ENCODE data around the gene TIPRL.

Gene TIPRL

DNA sequence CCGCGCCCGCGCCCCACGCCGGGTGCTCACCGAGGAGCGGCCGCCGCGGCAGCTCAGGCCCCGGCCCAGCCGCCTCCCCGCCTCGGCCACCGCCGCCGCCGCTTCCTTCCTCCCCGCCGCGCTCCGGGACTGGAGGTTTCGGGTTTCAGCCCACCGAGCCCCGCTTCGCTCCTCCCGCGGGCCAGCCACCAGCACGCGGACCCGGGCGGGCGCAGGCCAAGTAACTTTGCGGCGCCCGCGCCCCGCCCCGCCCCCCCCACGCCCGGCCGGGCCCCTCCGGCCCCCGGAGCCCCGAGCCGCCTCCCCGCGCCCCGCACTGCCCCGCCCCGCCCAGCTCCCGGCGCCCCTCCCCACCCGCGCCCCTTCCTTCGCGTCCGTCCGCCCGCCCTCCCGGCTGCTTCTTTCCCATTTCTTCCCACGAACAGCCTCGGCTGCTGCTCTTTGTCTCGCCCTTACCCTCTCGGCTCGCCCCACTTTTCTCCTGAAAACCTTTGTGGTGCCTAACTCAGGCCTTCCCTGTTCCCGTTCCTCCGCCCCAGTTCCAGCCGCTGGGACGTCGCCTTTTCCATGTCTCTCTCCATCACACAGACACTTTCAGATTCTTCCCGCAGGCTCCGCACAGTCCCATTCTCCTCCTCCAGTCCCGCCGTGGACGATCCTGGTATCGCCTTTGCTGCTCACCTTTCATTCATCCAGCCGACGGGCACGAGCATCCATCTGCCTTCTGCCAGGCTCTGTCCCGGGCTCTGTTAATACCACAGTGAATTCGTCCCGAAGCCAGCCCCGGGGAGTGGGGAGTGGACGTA, 41.9 kb upstream of the TIPRL start, which contains the start of gene GPR161:
Gene GPR161 (minus strand): TSS at position 222 of the 806 bp plus-strand sequence. CDS start 32,080 bp downstream, outside the sequence.
- peak within 1 kb of the TSS; percentile 74 for H3K4me3 ChIP-seq (replicated peaks; ENCODE audit: low read depth, low read length)
- TF ChIP-seq, protein P1, sequence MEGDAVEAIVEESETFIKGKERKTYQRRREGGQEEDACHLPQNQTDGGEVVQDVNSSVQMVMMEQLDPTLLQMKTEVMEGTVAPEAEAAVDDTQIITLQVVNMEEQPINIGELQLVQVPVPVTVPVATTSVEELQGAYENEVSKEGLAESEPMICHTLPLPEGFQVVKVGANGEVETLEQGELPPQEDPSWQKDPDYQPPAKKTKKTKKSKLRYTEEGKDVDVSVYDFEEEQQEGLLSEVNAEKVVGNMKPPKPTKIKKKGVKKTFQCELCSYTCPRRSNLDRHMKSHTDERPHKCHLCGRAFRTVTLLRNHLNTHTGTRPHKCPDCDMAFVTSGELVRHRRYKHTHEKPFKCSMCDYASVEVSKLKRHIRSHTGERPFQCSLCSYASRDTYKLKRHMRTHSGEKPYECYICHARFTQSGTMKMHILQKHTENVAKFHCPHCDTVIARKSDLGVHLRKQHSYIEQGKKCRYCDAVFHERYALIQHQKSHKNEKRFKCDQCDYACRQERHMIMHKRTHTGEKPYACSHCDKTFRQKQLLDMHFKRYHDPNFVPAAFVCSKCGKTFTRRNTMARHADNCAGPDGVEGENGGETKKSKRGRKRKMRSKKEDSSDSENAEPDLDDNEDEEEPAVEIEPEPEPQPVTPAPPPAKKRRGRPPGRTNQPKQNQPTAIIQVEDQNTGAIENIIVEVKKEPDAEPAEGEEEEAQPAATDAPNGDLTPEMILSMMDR (IDR thresholded peaks at IDR 0.05; ENCODE audit: low read length, missing control alignments) = no peak
- peak; percentile 31 for DNase-seq (ENCODE audit: low read depth)

DNA sequence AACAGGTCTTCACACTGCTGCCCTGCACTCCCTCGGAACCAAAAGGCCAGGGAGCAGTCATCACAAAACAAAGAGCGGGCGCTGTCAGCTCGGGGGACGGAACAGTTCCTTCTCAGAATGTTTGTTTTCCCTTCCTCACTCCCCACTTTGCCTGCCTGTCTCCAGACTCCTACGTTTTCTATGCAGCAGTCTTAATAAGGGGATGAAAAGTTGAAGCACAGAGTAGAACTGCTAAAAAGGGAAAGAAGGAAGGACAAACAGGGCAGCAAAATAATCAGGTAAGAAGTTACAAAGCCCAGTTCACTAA, 41.3 kb upstream of the TIPRL start:
- no peak for DNase-seq (ENCODE audit: low read depth)
- peak overlapping the region; percentile 74 for H3K4me3 ChIP-seq (replicated peaks; ENCODE audit: low read depth, low read length)
- TF ChIP-seq, protein P1 (IDR thresholded peaks at IDR 0.05; ENCODE audit: low read length, missing control alignments) = no peak

DNA sequence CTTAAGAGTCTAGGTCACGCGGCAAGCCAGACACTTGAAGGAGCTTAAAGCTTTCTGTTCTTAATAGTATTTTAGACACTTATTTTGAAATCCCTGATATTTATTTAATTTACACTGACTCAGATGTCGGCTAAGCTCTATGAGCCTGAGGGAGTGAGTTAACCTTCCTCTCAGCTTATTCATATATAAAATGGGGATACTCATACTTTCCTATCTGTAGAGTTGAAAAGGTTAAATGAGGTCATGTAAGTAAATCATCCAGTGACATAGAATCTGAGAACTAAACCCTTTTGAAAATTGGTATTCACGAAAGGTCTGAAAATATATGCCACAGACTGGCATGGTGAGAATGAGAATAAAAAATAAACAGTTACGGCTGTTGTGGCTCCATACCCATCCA, 40.6 kb upstream of the TIPRL start:
- TF ChIP-seq, protein P1 (IDR thresholded peaks at IDR 0.05; ENCODE audit: low read length, missing control alignments) = no peak
- H3K4me3 ChIP-seq (replicated peaks; ENCODE audit: low read depth, low read length) = no peak overlapping the region
- DNase-seq (ENCODE audit: low read depth) = no peak

DNA sequence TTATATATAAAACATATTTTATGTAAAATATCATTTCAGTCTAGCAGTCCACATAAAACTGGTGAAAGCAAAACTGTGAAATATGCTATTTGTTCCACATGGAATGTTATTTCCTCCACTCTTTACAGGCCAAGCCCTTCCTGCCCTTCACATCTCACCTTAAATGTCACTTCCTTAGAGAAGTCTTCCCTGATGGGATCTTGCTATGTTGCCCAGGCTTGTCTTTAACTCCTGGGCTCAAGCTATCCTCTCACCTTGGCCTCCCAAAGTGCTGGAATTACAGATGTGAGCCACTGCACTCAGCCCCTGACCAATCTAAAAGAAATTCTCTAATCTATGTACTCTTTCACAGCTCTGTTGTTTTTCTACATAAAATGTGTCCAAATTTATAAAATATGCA, 39.7 kb upstream of the TIPRL start:
- DNase-seq (ENCODE audit: low read depth) = no peak
- TF ChIP-seq, protein P1 (IDR thresholded peaks at IDR 0.05; ENCODE audit: low read length, missing control alignments) = no peak
- no peak overlapping the region for H3K4me3 ChIP-seq (replicated peaks; ENCODE audit: low read depth, low read length)

DNA sequence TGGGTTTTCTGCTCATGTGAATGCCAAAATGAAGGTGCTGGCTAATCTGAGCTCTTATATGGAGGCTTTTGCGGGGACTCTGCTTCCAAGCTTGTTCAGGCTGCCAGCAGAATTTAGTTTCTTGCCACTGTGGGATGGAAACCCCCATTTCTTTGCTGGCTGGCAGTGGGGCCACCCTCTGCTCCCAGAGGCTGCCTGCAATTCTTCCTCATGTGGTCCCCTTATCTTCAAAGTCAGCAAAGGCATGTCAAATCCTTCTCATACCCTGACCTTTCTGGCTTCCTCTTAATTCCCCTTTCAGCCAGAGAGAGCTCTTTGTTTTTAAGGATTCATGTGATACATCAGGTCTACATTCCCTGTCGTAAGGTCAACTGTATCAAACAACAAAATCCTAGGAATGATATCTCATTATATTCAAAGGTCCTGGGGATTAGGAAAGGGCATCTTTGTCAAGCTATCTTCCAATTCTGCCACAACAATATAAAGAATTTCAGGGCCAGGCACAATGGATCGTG, 36.8 kb upstream of the TIPRL start:
- TF ChIP-seq, protein P1 (IDR thresholded peaks at IDR 0.05; ENCODE audit: low read length, missing control alignments) = no peak
- DNase-seq (ENCODE audit: low read depth) = no peak

DNA sequence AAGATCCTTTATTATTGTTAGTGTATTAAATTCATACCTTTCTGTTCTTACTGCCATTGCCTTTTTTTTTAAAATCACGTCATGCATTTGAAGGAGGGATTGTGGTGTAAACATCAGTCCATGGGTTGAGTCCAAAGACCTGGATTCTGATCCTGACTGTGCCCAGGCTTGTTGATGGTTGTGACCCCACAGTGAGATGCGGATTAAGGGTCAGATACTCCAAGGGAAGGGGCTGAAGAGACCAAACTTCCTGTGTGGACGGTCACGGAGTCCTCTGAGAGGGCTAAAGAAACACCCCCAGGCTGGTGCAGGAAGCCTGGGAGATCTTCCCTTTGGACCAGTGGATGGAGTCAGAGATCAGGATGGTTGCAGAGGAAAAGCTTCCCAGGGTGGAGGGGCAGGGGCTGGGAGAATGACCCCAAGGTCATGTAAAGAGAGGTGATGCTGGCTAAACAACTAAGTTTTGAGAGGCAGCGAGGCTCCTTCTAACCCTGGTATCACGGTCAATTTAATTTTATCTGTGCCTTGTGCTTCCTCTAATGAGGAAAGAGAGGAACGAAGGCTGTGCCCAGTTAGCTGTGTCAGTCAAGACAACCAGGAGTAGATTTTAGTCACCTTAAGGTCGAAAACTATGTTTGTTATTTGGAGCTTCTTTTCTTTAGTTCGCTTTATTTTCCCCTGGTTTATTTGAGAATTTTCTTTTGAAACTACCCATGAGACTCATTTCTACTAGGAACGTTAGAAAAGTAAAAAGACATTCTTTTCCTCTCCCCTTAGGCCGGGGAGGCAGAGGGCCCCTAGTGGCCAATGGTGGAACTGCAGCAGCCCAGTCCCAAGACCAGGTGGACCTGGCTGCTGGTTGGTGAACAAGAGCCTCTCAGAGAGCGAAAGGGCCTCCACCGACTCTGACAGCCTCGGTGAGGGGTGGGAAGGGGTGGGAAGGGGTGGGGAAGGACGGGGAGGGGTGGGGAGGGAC, 33.3 kb upstream of the TIPRL start:
- TF ChIP-seq, protein P1 (IDR thresholded peaks at IDR 0.05; ENCODE audit: low read length, missing control alignments) = peak; percentile 98
- peak; percentile 89 for DNase-seq (ENCODE audit: low read depth)
- H3K4me3 ChIP-seq (replicated peaks; ENCODE audit: low read depth, low read length) = no peak overlapping the region

More for the DNA sequence above, 36.8 kb upstream of the TIPRL start:
- H3K4me3 ChIP-seq (replicated peaks; ENCODE audit: low read depth, low read length) = no peak overlapping the region

All from fibroblast of pulmonary artery (primary cell).